HEK293 (cell line): ENCODE data around the gene MIA2.

Source experiments
- CTCF ChIA-PET: fragments of 350-600 bp; formaldehyde crosslinking; extraction: SDS; loops from one replicate; lab custom pipeline; 2021; ENCODE audit warnings: antibody characterized with exemption; lab: Yijun Ruan, JAX
- POLR2A ChIA-PET: fragments of 300-600 bp; formaldehyde crosslinking; extraction: SDS; loops from one replicate; lab custom pipeline; 2020; ENCODE audit warnings: antibody characterized with exemption, inconsistent platforms; lab: Yijun Ruan, JAX
- H3K27ac ChIP-seq: fragments of 200-500 bp; sonication (Bioruptor generic); 2 replicates; pipeline ENCODE4 v1.5.1; 2014; ENCODE audit warnings: low read depth, low read length, control low read depth, inconsistent platforms; ENCODE audit errors: extremely low read depth
- H3K36me3 ChIP-seq, 2 experiments: fragments of 200-500 bp in 1 of 2; sonication (Bioruptor generic) in 1 of 2; 1 replicate in 1 of 2; 2 replicates in 1 of 2; pipeline ENCODE4 v1.5.1; 2014 to 2017; ENCODE audit warnings: inconsistent platforms in 2 of 2, low read length in 2 of 2; ENCODE audit not compliant: control insufficient read depth in 2 of 2, insufficient read depth in 1 of 2
- H3K4me1 ChIP-seq: fragments of 200-500 bp; sonication (Bioruptor generic); 2 replicates; pipeline ENCODE4 v1.5.1; 2014; ENCODE audit warnings: mild to moderate bottlenecking, low read length, inconsistent platforms; ENCODE audit not compliant: control insufficient read depth, insufficient read depth
- H3K4me3 ChIP-seq: 2 replicates; pipeline ENCODE4 v1.5.1; 2011; ENCODE audit warnings: low read depth, mild to moderate bottlenecking, control low read depth, low read length, moderate library complexity
- H3K9me3 ChIP-seq: fragments of 200-500 bp; sonication (Bioruptor generic); 2 replicates; pipeline ENCODE4 v1.5.1; 2014; ENCODE audit warnings: low read depth, low read length, inconsistent platforms; ENCODE audit not compliant: control insufficient read depth, insufficient read depth
- KLF1 ChIP-seq: fragments of 450-650 bp; formaldehyde crosslinking; IDR thresholded peaks from 2 replicates; pipeline ENCODE4 v1.5.1; 2016; ENCODE audit warnings: missing biosample characterization, missing genetic modification characterization
- MEIS1 ChIP-seq: sonication (generic); formaldehyde crosslinking; IDR thresholded peaks from 2 replicates; pipeline ENCODE4 v1.8.1; 2022; ENCODE audit warnings: missing genetic modification reagents, mild to moderate bottlenecking, borderline replicate concordance
- PRDM1 ChIP-seq: fragments of 450-650 bp; formaldehyde crosslinking; IDR thresholded peaks from 2 replicates; pipeline ENCODE4; 2016; ENCODE audit warnings: missing biosample characterization, missing genetic modification characterization
- SETDB1 ChIP-seq: IDR thresholded peaks from one replicate; pipeline ENCODE4 v1.6.1; 2017; ENCODE audit warnings: mild to moderate bottlenecking, low read length, moderate library complexity, mixed read lengths; ENCODE audit not compliant: insufficient read length
- ZBTB1 ChIP-seq: fragments of 450-650 bp; formaldehyde crosslinking; IDR thresholded peaks from 2 replicates; pipeline ENCODE4 v1.5.1; 2016; ENCODE audit warnings: missing biosample characterization, missing genetic modification characterization
- ZEB2 ChIP-seq: fragments of 450-650 bp; formaldehyde crosslinking; IDR thresholded peaks from 2 replicates; pipeline ENCODE4 v1.5.1; 2016; ENCODE audit warnings: missing biosample characterization, missing genetic modification characterization
- ZNF19 ChIP-seq: fragments of 450-650 bp; formaldehyde crosslinking; IDR thresholded peaks from 2 replicates; pipeline ENCODE4; 2016; ENCODE audit warnings: missing biosample characterization, missing genetic modification characterization, low read depth
- ZNF202 ChIP-seq: fragments of 450-650 bp; formaldehyde crosslinking; IDR thresholded peaks from 2 replicates; pipeline ENCODE4 v1.5.1; 2016; ENCODE audit warnings: missing biosample characterization, missing genetic modification characterization, borderline replicate concordance
- ZNF248 ChIP-seq: fragments of 450-650 bp; formaldehyde crosslinking; IDR thresholded peaks from 2 replicates; pipeline ENCODE4 v1.5.1; 2017; ENCODE audit warnings: missing biosample characterization, missing genetic modification characterization
- ZNF350 ChIP-seq: fragments of 450-650 bp; formaldehyde crosslinking; IDR thresholded peaks from 2 replicates; pipeline ENCODE4 v1.5.0; 2017; ENCODE audit warnings: missing biosample characterization, mild to moderate bottlenecking, missing genetic modification characterization
- ZNF354C ChIP-seq: fragments of 450-650 bp; formaldehyde crosslinking; IDR thresholded peaks from 2 replicates; pipeline ENCODE4 v1.5.1; 2016; ENCODE audit warnings: missing biosample characterization, missing genetic modification characterization, low read depth, borderline replicate concordance
- ZNF366 ChIP-seq: fragments of 450-650 bp; formaldehyde crosslinking; conservative IDR thresholded peaks from 2 replicates; pipeline ENCODE4 v1.5.1; 2016; ENCODE audit warnings: missing biosample characterization, missing genetic modification characterization
- ZNF404 ChIP-seq: fragments of 450-650 bp; formaldehyde crosslinking; IDR thresholded peaks from 2 replicates; pipeline ENCODE4 v1.5.1; 2017; ENCODE audit warnings: missing biosample characterization, missing genetic modification characterization
- ZNF426 ChIP-seq: fragments of 450-650 bp; formaldehyde crosslinking; IDR thresholded peaks from 2 replicates; pipeline ENCODE4 v1.5.1; 2017; ENCODE audit warnings: missing biosample characterization, missing genetic modification characterization, mild to moderate bottlenecking, inconsistent platforms, moderate library complexity
- ZNF48 ChIP-seq: fragments of 450-650 bp; formaldehyde crosslinking; IDR thresholded peaks from 2 replicates; pipeline ENCODE4 v1.5.1; 2016; ENCODE audit warnings: missing biosample characterization, missing genetic modification characterization
- ZNF529 ChIP-seq: fragments of 450-650 bp; formaldehyde crosslinking; IDR thresholded peaks from 2 replicates; pipeline ENCODE4 v1.5.1; 2017; ENCODE audit warnings: missing genetic modification characterization, missing biosample characterization; ENCODE audit not compliant: insufficient replicate concordance
- ZNF658 ChIP-seq: fragments of 450-650 bp; formaldehyde crosslinking; IDR thresholded peaks from 2 replicates; pipeline ENCODE4; 2016; ENCODE audit warnings: missing biosample characterization, missing genetic modification characterization
- ZNF785 ChIP-seq: fragments of 450-650 bp; formaldehyde crosslinking; IDR thresholded peaks from 2 replicates; pipeline ENCODE4 v1.5.1; 2016; ENCODE audit warnings: missing biosample characterization, missing genetic modification characterization
- ZNF792 ChIP-seq: fragments of 450-650 bp; formaldehyde crosslinking; IDR thresholded peaks from 2 replicates; pipeline ENCODE4 v1.5.1; 2016; ENCODE audit warnings: missing biosample characterization, missing genetic modification characterization
- ZSCAN16 ChIP-seq: fragments of 450-650 bp; formaldehyde crosslinking; IDR thresholded peaks from 2 replicates; pipeline ENCODE4 v1.5.1; 2016; ENCODE audit warnings: missing biosample characterization, missing genetic modification characterization
- TF ChIP-seq, protein P1 (sequence below): fragments of 450-650 bp; formaldehyde crosslinking; IDR thresholded peaks from 2 replicates; pipeline ENCODE4 v1.5.1; 2017; ENCODE audit warnings: missing biosample characterization, missing genetic modification characterization
- TF ChIP-seq, protein P2 (sequence below): fragments of 450-650 bp; formaldehyde crosslinking; IDR thresholded peaks from 2 replicates; pipeline ENCODE4 v1.5.1; 2016; ENCODE audit warnings: missing biosample characterization, missing genetic modification characterization
- TF ChIP-seq, protein P3 (sequence below): fragments of 450-650 bp; formaldehyde crosslinking; IDR thresholded peaks from 2 replicates; pipeline ENCODE4 v1.5.1; 2016; ENCODE audit warnings: missing biosample characterization, missing genetic modification characterization
- TF ChIP-seq, protein P4 (sequence below): fragments of 450-650 bp; formaldehyde crosslinking; IDR thresholded peaks from 2 replicates; pipeline ENCODE4 v1.5.1; 2016; ENCODE audit warnings: missing biosample characterization, missing genetic modification characterization

The MIA2 gene

DNA sequence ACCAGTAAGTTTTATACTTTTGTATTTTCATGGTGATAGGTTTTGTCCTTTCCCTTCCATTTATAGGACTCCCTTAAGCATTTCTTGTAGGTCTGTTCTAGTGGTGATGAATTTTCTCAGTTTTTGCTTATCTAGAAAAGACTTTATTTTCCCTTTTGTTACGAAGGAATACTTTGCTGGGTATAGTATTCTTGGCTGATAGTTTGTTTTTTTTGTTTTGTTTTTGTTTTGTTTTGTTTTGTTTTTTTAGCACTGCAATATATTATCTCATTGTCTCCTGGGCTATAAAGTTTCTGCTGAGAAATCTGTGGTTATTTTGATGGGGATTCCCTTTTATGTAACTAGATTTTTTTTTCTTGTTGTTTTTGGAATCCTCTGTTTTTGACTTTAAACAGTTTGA lies 130.8 kb downstream of the MIA2 start:
- no peaks in the 10 kb centered on the region; a peak in 1 of 3 replicates for H3K36me3 ChIP-seq

DNA sequence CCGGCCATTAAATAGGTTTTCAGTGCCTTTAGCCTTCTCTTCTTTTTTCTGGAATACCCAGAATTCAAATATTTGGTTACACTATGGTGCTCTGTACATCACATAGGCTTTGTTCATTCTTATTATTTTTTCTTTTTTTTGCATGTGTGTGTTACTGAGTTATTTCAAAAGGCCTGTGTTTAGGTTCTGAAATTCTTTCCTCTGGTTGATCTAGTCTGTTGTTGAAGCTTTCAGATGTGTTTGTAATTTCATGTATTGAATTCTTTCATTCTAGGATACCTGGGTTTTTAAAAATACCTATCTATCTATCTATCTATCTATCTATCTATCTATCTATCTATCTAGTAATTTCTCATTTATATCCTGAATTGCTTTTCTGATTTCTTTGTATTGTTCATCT lies 131.6 kb downstream of the MIA2 start:
- no peaks in the 10 kb centered on the region for H3K4me1 ChIP-seq
- H3K36me3 ChIP-seq = no peaks in the 10 kb centered on the region; a peak in 1 of 3 replicates
- H3K9me3 ChIP-seq = no peaks in the 10 kb centered on the region
- CTCF ChIA-PET = interaction anchor here (2.3 kb wide), 1 partner anchor 134 kb away, joined by 11 read pairs; no protein-coding TSS in a partner anchor
- no peak overlapping the region for H3K27ac ChIP-seq
- no peak overlapping the region for H3K4me3 ChIP-seq
- no peak for TF ChIP-seq ZNF366
- TF ChIP-seq, protein P1, sequence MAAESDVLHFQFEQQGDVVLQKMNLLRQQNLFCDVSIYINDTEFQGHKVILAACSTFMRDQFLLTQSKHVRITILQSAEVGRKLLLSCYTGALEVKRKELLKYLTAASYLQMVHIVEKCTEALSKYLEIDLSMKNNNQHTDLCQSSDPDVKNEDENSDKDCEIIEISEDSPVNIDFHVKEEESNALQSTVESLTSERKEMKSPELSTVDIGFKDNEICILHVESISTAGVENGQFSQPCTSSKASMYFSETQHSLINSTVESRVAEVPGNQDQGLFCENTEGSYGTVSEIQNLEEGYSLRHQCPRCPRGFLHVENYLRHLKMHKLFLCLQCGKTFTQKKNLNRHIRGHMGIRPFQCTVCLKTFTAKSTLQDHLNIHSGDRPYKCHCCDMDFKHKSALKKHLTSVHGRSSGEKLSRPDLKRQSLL = no peak
- no peak for TF ChIP-seq SETDB1
- no peak for TF ChIP-seq ZNF785 (tag by site-specific recombination)
- TF ChIP-seq ZNF426 = no peak
- TF ChIP-seq ZBTB1 = no peak
- no peak for TF ChIP-seq ZNF48 (tag by site-specific recombination)
- POLR2A ChIA-PET = no interaction called here

More for the DNA sequence above, 130.8 kb downstream of the MIA2 start:
- H3K4me1 ChIP-seq = no peaks in the 10 kb centered on the region
- POLR2A ChIA-PET = no interaction called here
- TF ChIP-seq, protein P2, sequence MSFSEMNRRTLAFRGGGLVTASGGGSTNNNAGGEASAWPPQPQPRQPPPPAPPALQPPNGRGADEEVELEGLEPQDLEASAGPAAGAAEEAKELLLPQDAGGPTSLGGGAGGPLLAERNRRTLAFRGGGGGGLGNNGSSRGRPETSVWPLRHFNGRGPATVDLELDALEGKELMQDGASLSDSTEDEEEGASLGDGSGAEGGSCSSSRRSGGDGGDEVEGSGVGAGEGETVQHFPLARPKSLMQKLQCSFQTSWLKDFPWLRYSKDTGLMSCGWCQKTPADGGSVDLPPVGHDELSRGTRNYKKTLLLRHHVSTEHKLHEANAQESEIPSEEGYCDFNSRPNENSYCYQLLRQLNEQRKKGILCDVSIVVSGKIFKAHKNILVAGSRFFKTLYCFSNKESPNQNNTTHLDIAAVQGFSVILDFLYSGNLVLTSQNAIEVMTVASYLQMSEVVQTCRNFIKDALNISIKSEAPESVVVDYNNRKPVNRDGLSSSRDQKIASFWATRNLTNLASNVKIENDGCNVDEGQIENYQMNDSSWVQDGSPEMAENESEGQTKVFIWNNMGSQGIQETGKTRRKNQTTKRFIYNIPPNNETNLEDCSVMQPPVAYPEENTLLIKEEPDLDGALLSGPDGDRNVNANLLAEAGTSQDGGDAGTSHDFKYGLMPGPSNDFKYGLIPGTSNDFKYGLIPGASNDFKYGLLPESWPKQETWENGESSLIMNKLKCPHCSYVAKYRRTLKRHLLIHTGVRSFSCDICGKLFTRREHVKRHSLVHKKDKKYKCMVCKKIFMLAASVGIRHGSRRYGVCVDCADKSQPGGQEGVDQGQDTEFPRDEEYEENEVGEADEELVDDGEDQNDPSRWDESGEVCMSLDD (tag by site-specific recombination) = no peak
- no peak for TF ChIP-seq ZNF404
- TF ChIP-seq SETDB1 = peak; percentile 85
- TF ChIP-seq, protein P3, sequence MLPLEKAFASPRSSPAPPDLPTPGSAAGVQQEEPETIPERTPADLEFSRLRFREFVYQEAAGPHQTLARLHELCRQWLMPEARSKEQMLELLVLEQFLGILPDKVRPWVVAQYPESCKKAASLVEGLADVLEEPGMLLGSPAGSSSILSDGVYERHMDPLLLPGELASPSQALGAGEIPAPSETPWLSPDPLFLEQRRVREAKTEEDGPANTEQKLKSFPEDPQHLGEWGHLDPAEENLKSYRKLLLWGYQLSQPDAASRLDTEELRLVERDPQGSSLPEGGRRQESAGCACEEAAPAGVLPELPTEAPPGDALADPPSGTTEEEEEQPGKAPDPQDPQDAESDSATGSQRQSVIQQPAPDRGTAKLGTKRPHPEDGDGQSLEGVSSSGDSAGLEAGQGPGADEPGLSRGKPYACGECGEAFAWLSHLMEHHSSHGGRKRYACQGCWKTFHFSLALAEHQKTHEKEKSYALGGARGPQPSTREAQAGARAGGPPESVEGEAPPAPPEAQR = no peak
- TF ChIP-seq, all 188 proteins: peak for 1
- Histone ChIP-seq H3K4me3 (no peak overlapping the region), H3K27ac (no peak overlapping the region), H3K9me3 (no peaks in the 10 kb centered on the region)
- CTCF ChIA-PET = interaction anchor here (0.6 kb wide), 1 partner anchor 8 kb away, joined by 3 read pairs; no protein-coding TSS in a partner anchor

DNA sequence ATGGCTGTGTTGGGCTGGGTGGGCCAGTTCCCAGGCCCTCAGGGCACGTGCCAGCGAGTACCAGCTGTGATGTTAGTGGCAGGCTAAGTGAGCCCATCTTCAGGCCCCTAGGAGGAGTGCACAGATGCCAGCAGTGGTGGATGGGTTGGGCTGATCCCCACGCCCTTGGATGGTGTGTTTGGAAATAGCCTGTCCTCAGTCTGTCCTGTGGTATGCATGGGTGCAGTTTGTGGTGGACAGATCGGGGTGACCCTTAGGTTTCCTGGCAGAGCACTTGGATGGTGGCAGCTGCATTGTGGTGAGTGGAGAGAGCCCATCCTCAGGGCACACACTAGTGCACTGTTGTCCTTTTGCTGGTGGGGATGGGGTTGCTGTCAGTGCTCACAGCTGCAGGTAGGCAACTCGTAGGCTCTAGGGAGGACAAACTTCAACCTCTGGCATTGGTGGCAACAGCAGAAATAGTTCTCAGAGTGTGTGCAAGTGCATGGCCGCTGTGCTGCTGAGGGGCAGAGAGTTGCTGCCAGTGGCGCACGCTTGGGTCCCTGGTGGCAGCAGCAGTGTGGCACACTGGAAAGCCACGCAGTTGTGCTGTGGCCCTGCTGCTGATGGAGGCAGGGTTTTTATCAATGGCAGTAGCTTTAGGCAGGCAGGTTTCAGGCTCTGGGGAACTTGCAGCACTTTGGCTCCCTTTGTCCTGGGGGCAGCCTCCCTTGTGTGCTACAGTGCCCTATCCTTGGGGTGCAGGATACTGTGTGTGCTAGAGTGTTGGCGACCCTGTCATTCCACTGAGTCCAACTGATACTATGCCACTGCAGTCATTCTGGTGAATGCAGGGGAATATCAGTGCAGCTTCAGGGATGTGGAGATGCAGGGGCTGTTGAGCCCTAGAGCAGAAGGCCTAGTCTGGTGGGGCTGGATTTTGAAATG lies 133.0 kb downstream of the MIA2 start:
- Histone ChIP-seq H3K36me3 (no peaks in the 10 kb centered on the region), H3K27ac (no peak overlapping the region), H3K4me3 (no peak overlapping the region), H3K9me3 (no peaks in the 10 kb centered on the region), H3K4me1 (no peaks in the 10 kb centered on the region)
- ChIA-PET POLR2A (interaction anchor here (0.6 kb wide), 1 partner anchor 19 kb away, joined by 3 read pairs; no protein-coding TSS in a partner anchor), CTCF (interaction anchor here (0.7 to 2.3 kb wide), 4 partner anchors 135 to 261 kb away, joined by 3 to 11 read pairs (median 4); no protein-coding TSS in a partner anchor)
- TF ChIP-seq ZNF350 (no peak), PRDM1 (tag by site-specific recombination) (no peak), ZNF529 (tag by site-specific recombination) (no peak), ZNF248 (tag by site-specific recombination) (no peak), KLF1 (tag by site-specific recombination) (no peak), ZNF658 (tag by site-specific recombination) (no peak), ZNF202 (no peak), ZEB2 (tag by site-specific recombination) (no peak), ZNF354C (tag by site-specific recombination) (no peak), ZNF19 (no peak), ZNF792 (tag by site-specific recombination) (no peak), MEIS1 (CRISPR knock-in tag) (no peak), ZSCAN16 (tag by site-specific recombination) (no peak)
- TF ChIP-seq, protein P4, sequence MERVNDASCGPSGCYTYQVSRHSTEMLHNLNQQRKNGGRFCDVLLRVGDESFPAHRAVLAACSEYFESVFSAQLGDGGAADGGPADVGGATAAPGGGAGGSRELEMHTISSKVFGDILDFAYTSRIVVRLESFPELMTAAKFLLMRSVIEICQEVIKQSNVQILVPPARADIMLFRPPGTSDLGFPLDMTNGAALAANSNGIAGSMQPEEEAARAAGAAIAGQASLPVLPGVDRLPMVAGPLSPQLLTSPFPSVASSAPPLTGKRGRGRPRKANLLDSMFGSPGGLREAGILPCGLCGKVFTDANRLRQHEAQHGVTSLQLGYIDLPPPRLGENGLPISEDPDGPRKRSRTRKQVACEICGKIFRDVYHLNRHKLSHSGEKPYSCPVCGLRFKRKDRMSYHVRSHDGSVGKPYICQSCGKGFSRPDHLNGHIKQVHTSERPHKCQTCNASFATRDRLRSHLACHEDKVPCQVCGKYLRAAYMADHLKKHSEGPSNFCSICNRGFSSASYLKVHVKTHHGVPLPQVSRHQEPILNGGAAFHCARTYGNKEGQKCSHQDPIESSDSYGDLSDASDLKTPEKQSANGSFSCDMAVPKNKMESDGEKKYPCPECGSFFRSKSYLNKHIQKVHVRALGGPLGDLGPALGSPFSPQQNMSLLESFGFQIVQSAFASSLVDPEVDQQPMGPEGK (tag by site-specific recombination) = no peak
